Mucosa of descending colon (tissue), 3 donors: ENCODE data around the gene CCND3. TPM values are rescaled to one million over a fixed set of nuclear protein-coding genes. Genes with fewer than 3 reads are reported as not detected.

Experiments
- ATAC-seq: fragments of 200-7000 bp; cut with Tn5 transposase; one replicate; pipeline ENCODE4 v1.9.1; 2020; ENCODE audit warnings: mild to moderate bottlenecking, moderate library complexity
- DNase-seq, 3 donors: peaks; one replicate each; pipeline ENCODE4 v3.0.0-alpha.2; 2020
- H3K36me3 ChIP-seq: fragments of 200-600 bp; one replicate; pipeline ENCODE4 v1.8.0; 2021; ENCODE audit warnings: low read depth, mild to moderate bottlenecking
- H3K4me1 ChIP-seq: fragments of 200-600 bp; one replicate; pipeline ENCODE4 v1.8.0; 2021; ENCODE audit warnings: low read depth, mild to moderate bottlenecking
- H3K4me3 ChIP-seq: fragments of 200-600 bp; one replicate; pipeline ENCODE4 v1.8.0; 2021; ENCODE audit warnings: mild to moderate bottlenecking
- H3K9me3 ChIP-seq: fragments of 200-600 bp; one replicate; pipeline ENCODE4 v1.8.0; 2021; ENCODE audit warnings: mild to moderate bottlenecking
- CTCF ChIP-seq: fragments of 200-600 bp; IDR thresholded peaks from one replicate; pipeline ENCODE4 v1.8.0; 2022; ENCODE audit warnings: antibody characterized with exemption, mild to moderate bottlenecking
- intact Hi-C, 2 donors: fragments of 100-400 bp; cut with DNase I in 1 of 2; cut with micrococcal nuclease in 1 of 2; formaldehyde crosslinking; loops; one replicate each; pipeline versions ENCODE4 v1.11.0 to v1.11.1; 2022; cut with DNase I, micrococcal nuclease
- total RNA-seq, 3 donors: library from RNA; stranded (reverse); fragmentation: NEBNext Ultra II Directional in 2 of 3; extraction: Animal tissue kit (Norgen Biotek cat#: 25700) in 2 of 3; gene quantifications; one replicate each; pipeline versions ENCODE4 v1.2.1 to v1.2.4, GENCODE V29; 2021 to 2023
- donor health status: DM: no; HTN: no; CAD: no; lungs with moderate emphysema.
- donor health status: DM: no; HTN: no; CAD: no.
- donor health status: DM: no; HTN: yes; CAD: no.

Gene CCND3
- total RNA-seq, 3 donors from 2014 or later: 51.2 to 69.1 (median 60.0) TPM

- TF ChIP-seq CTCF: no peak
- intact Hi-C loops: loop anchor here (10.0 kb wide), 1 partner anchor 135 kb away; no protein-coding TSS in a partner anchor
- ATAC-seq (no peak), DNase-seq (no peak)
- no peaks in the 10 kb centered on the region for H3K9me3 ChIP-seq
- H3K36me3 ChIP-seq: peaks cover 9% of the 10 kb centered on the region
- H3K4me3 ChIP-seq: no peak overlapping the region
- no peaks in the 10 kb centered on the region for H3K4me1 ChIP-seq
Measured at GRCh38 chr6:41929924-41930323, 11.7 kb downstream of the CCND3 start.

GRCh38 chr6:41927253-41927652 is 14.4 kb downstream of the CCND3 start:
- peaks cover 9% of the 10 kb centered on the region for H3K36me3 ChIP-seq

GRCh38 chr6:41922154-41922553 is 19.5 kb downstream of the CCND3 start:
- H3K36me3 ChIP-seq: no peaks in the 10 kb centered on the region
- ATAC-seq (no peak), DNase-seq (no peak)
- peaks cover 22% of the 10 kb centered on the region for H3K4me1 ChIP-seq
- H3K9me3 ChIP-seq: no peaks in the 10 kb centered on the region
- no peak for TF ChIP-seq CTCF
- peak overlapping the region; percentile 67 for H3K4me3 ChIP-seq
- intact Hi-C loops: loop anchor here (10.0 kb wide), 1 partner anchor 127 kb away; no protein-coding TSS in a partner anchor

More at GRCh38 chr6:41927253-41927652, 14.4 kb downstream of the CCND3 start:
- DNase-seq (no peak), ATAC-seq (no peak)
- no peak for TF ChIP-seq CTCF
- intact Hi-C loops: loop anchor here (10.0 kb wide), 1 partner anchor 132 kb away; no protein-coding TSS in a partner anchor
- Histone ChIP-seq H3K4me3 (no peak overlapping the region), H3K9me3 (no peaks in the 10 kb centered on the region), H3K4me1 (peaks cover 6% of the 10 kb centered on the region)

GRCh38 chr6:41921712-41921998 is 20.0 kb downstream of the CCND3 start:
- Histone ChIP-seq H3K36me3 (no peaks in the 10 kb centered on the region), H3K4me1 (peaks cover 22% of the 10 kb centered on the region), H3K4me3 (peak overlapping the region; percentile 67), H3K9me3 (no peaks in the 10 kb centered on the region)
- DNase-seq (no peak), ATAC-seq (peak; percentile 24)
- TF ChIP-seq CTCF: no peak
- intact Hi-C loops: loop anchor here (10.0 kb wide), 1 partner anchor 127 kb away; no protein-coding TSS in a partner anchor

GRCh38 chr6:41920921-41921711 is 20.5 kb downstream of the CCND3 start, which contains the start of the genes BYSL and MED20:
BYSL (plus strand) TSS chr6:41921499; CDS start chr6:41921563, 64 bp downstream.
MED20 (minus strand) TSS chr6:41921139; CDS start chr6:41921018, 121 bp downstream.
- Histone ChIP-seq H3K4me1 (peaks cover 22% of the 10 kb centered on the region), H3K9me3 (no peaks in the 10 kb centered on the region), H3K36me3 (no peaks in the 10 kb centered on the region), H3K4me3 (peak within 1 kb of the TSS; percentile 67)
- intact Hi-C loops: loop anchor here (10.0 kb wide), 1 partner anchor 126 kb away; no protein-coding TSS in a partner anchor
- DNase-seq (peak; percentile 94 to 97 (median 96)), ATAC-seq (peak; percentile 98)
- peak; percentile 96 for TF ChIP-seq CTCF
